A673 (cell line): ENCODE results near the gene CROCC2. TPM values are rescaled to one million over a fixed set of nuclear protein-coding genes. Genes with fewer than 3 reads are reported as not detected.

Experiments
- BruUV-seq: library from RNA; stranded (reverse); fragments of 400-500 nt; replicated peaks from 2 replicates; lab custom pipeline; 2021; lab: Mats Ljungman, UMichigan
- CTCF ChIA-PET: fragments of 300-600 bp; sonication (Branson Sonifier 250); formaldehyde crosslinking; loops from one replicate; lab custom pipeline; 2022; ENCODE audit warnings: antibody characterized with exemption; lab: Charles Lee
- POLR2A ChIA-PET: fragments of 300-600 bp; sonication (Branson Sonifier 250); formaldehyde crosslinking; loops from one replicate; lab custom pipeline; 2022; ENCODE audit warnings: antibody characterized with exemption; ENCODE audit not compliant: low non-redundant PET; lab: Charles Lee
- DNase-seq: peaks from one replicate; pipeline ENCODE4 v3.0.0-alpha.2; 2015; ENCODE audit warnings: low spot score
- H3K27ac ChIP-seq: fragments of 200-600 bp; sonication (generic); 2 replicates; pipeline ENCODE4 v1.5.1; 2016; ENCODE audit warnings: mixed run types, low read depth, mild to moderate bottlenecking, mixed read lengths, antibody characterized with exemption, low read length; ENCODE audit not compliant: poor library complexity, severe bottlenecking
- H3K27me3 ChIP-seq: fragments of 200-600 bp; sonication (generic); replicated peaks from 2 replicates; pipeline ENCODE4 v1.6.1; 2017; ENCODE audit warnings: mixed run types, low read depth, mild to moderate bottlenecking, mixed read lengths, antibody characterized with exemption, low read length; ENCODE audit not compliant: insufficient read depth, poor library complexity
- H3K36me3 ChIP-seq: fragments of 200-600 bp; sonication (generic); 2 replicates; pipeline ENCODE4 v1.6.1; 2016; ENCODE audit warnings: mixed run types, mild to moderate bottlenecking, mixed read lengths, antibody characterized with exemption, low read length; ENCODE audit not compliant: insufficient read depth, poor library complexity, severe bottlenecking
- H3K4me1 ChIP-seq: fragments of 200-600 bp; sonication (generic); 2 replicates; pipeline ENCODE4 v1.6.1; 2017; ENCODE audit warnings: mixed run types, mild to moderate bottlenecking, mixed read lengths, antibody characterized with exemption, low read length; ENCODE audit not compliant: insufficient read depth, poor library complexity, severe bottlenecking
- H3K4me3 ChIP-seq: fragments of 200-600 bp; sonication (generic); 2 replicates; pipeline ENCODE4 v1.5.1; 2016; ENCODE audit warnings: low read depth, mixed run types, mild to moderate bottlenecking, mixed read lengths, low read length; ENCODE audit not compliant: poor library complexity, severe bottlenecking
- H3K9me3 ChIP-seq: fragments of 200-600 bp; sonication (generic); 2 replicates; pipeline ENCODE4 v1.6.1; 2016; ENCODE audit warnings: mixed run types, low read depth, mild to moderate bottlenecking, mixed read lengths, antibody characterized with exemption, low read length; ENCODE audit not compliant: poor library complexity, severe bottlenecking
- EZH2 ChIP-seq: fragments of 200-600 bp; sonication (generic); IDR thresholded peaks from 2 replicates; pipeline ENCODE4 v1.6.1; 2017; ENCODE audit warnings: borderline replicate concordance, low read depth, mild to moderate bottlenecking, mixed read lengths, antibody characterized with exemption, low read length; ENCODE audit not compliant: poor library complexity, severe bottlenecking
- intact Hi-C: fragments of 100-400 bp; cut with micrococcal nuclease; formaldehyde crosslinking; loops from one replicate; pipeline ENCODE4 v1.10.0; 2022; ENCODE audit not compliant: unreplicated experiment
- total RNA-seq: library from RNA; stranded (reverse); gene quantifications from 2 replicates; pipeline ENCODE4 v1.2.3, GENCODE V29; 2021
- TF ChIP-seq, protein P1 (sequence below): fragments of 300-800, 200-600 bp; sonication (generic); conservative IDR thresholded peaks from 2 replicates; pipeline ENCODE4 v1.5.1; 2017; ENCODE audit warnings: low read depth, mild to moderate bottlenecking, antibody characterized with exemption, low read length, moderate library complexity, mixed read lengths

Gene CROCC2
- total RNA-seq, 1 experiment from 2014 or later: not detected

DNA sequence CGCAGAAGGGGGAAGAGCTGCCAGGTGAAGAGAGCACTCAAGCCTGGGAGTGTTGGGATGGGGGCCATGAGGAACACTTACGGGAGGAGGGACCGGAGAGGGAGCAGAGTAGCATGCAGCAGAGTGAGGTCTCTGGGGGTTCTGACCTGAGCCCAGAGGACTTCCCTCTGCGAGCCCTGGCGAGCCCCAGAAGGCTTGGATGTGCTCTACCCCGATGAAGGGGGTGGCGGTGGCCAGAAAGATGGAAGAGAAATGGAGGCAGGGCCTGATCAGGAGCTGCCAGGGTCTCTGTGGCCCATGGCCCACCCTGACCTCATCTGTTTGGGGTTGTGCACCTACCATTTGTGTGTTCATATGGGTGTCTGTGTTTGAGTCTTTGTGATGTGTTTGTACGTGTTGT, 42.0 kb downstream of the CROCC2 start:
- Histone ChIP-seq H3K4me1 (no peaks in the 10 kb centered on the region), H3K27ac (no peak overlapping the region), H3K4me3 (no peak overlapping the region), H3K9me3 (no peaks in the 10 kb centered on the region), H3K27me3 (no peaks in the 10 kb centered on the region), H3K36me3 (no peaks in the 10 kb centered on the region)
- intact Hi-C loops: no loop called here
- TF ChIP-seq, protein P1, sequence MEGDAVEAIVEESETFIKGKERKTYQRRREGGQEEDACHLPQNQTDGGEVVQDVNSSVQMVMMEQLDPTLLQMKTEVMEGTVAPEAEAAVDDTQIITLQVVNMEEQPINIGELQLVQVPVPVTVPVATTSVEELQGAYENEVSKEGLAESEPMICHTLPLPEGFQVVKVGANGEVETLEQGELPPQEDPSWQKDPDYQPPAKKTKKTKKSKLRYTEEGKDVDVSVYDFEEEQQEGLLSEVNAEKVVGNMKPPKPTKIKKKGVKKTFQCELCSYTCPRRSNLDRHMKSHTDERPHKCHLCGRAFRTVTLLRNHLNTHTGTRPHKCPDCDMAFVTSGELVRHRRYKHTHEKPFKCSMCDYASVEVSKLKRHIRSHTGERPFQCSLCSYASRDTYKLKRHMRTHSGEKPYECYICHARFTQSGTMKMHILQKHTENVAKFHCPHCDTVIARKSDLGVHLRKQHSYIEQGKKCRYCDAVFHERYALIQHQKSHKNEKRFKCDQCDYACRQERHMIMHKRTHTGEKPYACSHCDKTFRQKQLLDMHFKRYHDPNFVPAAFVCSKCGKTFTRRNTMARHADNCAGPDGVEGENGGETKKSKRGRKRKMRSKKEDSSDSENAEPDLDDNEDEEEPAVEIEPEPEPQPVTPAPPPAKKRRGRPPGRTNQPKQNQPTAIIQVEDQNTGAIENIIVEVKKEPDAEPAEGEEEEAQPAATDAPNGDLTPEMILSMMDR: no peak
- no peak for TF ChIP-seq EZH2
- CTCF ChIA-PET: no interaction called here
- no TSS peak for BruUV-seq
- DNase-seq: no peak
- POLR2A ChIA-PET: no interaction called here

- Histone ChIP-seq H3K4me3 (no peak overlapping the region), H3K4me1 (no peaks in the 10 kb centered on the region), H3K27ac (no peak overlapping the region), H3K36me3 (no peaks in the 10 kb centered on the region), H3K9me3 (no peaks in the 10 kb centered on the region), H3K27me3 (no peaks in the 10 kb centered on the region)
- no peak for DNase-seq
- no TSS peak for BruUV-seq
- no peak for TF ChIP-seq EZH2
- TF ChIP-seq, protein P1: no peak
- intact Hi-C loops: no loop called here
- ChIA-PET POLR2A (no interaction called here), CTCF (no interaction called here)
These were observed 43.0 kb downstream of the CROCC2 start for GRCh38 chr2:240948905-240949790.

DNA sequence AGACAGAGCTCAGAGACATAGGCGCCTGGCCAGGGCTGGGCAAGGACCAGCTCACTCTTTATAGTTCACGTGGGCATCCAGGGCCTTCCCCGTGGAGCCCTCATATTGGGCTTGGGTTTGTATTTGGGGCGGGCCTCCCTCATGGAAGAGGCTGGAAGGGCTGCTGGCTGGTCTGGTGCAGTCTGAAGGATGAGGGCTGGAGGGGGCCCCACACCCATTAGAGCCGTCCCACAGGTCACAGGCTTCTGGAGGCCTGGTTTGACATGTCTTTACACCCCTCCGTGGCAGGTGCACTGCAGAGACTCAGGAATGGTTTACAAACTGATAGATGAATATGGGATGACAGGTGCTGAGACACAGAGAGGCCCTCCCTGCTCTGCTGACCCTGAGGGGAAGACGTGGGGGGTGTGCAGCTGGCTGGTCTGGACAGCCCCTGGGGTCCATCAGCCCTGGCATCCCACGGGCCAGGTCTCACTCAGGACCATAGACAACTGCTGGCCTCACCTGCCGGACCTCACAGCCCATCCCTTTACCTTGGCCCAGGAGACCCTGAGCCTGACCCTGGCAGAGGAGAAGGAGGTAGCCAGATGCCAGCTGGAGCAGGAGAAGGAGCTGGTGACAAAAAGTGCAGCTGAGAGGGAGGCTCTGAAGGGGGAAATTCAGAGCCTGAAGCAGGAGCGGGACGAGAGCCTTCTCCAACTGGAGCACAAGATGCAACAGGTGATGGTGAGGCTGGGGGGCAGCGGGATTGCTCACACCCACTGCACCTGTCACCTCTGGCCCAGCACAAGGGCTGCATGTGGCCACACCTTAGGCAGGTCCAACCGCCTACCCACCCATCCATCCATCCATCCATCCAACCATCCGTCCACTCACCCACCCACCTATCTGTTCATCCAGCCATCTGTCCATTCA, 43.9 kb downstream of the CROCC2 start:
- no peaks in the 10 kb centered on the region for H3K27me3 ChIP-seq
- no TSS peak for BruUV-seq
- H3K9me3 ChIP-seq: no peaks in the 10 kb centered on the region
- H3K36me3 ChIP-seq: no peaks in the 10 kb centered on the region
- TF ChIP-seq, protein P1: no peak
- TF ChIP-seq EZH2: no peak
- no peak overlapping the region for H3K4me3 ChIP-seq
- ChIA-PET CTCF (no interaction called here), POLR2A (no interaction called here)
- intact Hi-C loops: no loop called here
- no peaks in the 10 kb centered on the region for H3K4me1 ChIP-seq
- no peak for DNase-seq
- no peak overlapping the region for H3K27ac ChIP-seq
